Trophoblast cell (in vitro differentiated cells and primary cell): Measurements from ENCODE around the gene WNT3A.

Experiments used
- DNase-seq, 2 donors: peaks; one replicate each; pipeline ENCODE4 v3.0.0-alpha.2; 2016
- H2AFZ ChIP-seq: 2 replicates; pipeline ENCODE4 v1.6.1; 2013; ENCODE audit warnings: low read length, moderate library complexity, mild to moderate bottlenecking; ENCODE audit not compliant: insufficient read depth, poor library complexity
- H2AK5ac ChIP-seq: 2 replicates; pipeline ENCODE4 v1.6.1; 2013; ENCODE audit warnings: mild to moderate bottlenecking, low read length
- H2BK120ac ChIP-seq: 2 replicates; pipeline ENCODE4 v1.6.1; 2013; ENCODE audit warnings: low read length, mild to moderate bottlenecking, moderate library complexity; ENCODE audit not compliant: insufficient read depth, poor library complexity
- H2BK12ac ChIP-seq: 2 replicates; pipeline ENCODE4 v1.6.1; 2013; ENCODE audit warnings: mild to moderate bottlenecking, low read length, moderate library complexity
- H2BK5ac ChIP-seq: 2 replicates; pipeline ENCODE4 v1.6.1; 2013; ENCODE audit warnings: low read length, low read depth, moderate library complexity, mild to moderate bottlenecking; ENCODE audit not compliant: poor library complexity
- H3K14ac ChIP-seq: 2 replicates; pipeline ENCODE4 v1.6.1; 2013; ENCODE audit warnings: mild to moderate bottlenecking, low read length
- H3K18ac ChIP-seq: 2 replicates; pipeline ENCODE4 v1.6.1; 2013; ENCODE audit warnings: mild to moderate bottlenecking, low read length
- H3K23ac ChIP-seq: 2 replicates; pipeline ENCODE4 v1.6.1; 2013; ENCODE audit warnings: low read length
- H3K27ac ChIP-seq: 2 replicates; pipeline ENCODE4 v1.5.1; 2013; ENCODE audit warnings: low read depth, mild to moderate bottlenecking, inconsistent platforms, low read length, moderate library complexity
- H3K27me3 ChIP-seq: 2 replicates; pipeline ENCODE4 v1.6.1; 2013; ENCODE audit warnings: inconsistent platforms, mild to moderate bottlenecking, low read length, moderate library complexity; ENCODE audit not compliant: insufficient read depth
- H3K36me3 ChIP-seq, 2 experiments: 1 replicate in 1 of 2; 2 replicates in 1 of 2; pipeline ENCODE4 v1.6.1; 2013; ENCODE audit warnings: low read length in 2 of 2, mild to moderate bottlenecking in 2 of 2, moderate library complexity in 1 of 2; ENCODE audit not compliant: insufficient read depth in 2 of 2, control insufficient read depth in 1 of 2
- H3K4ac ChIP-seq: 2 replicates; pipeline ENCODE4 v1.6.1; 2013; ENCODE audit warnings: low read depth, mild to moderate bottlenecking, low read length, moderate library complexity
- H3K4me1 ChIP-seq, 2 experiments: 1 replicate in 1 of 2; 2 replicates in 1 of 2; pipeline ENCODE4 v1.6.1; 2013; ENCODE audit warnings: low read length in 2 of 2, mild to moderate bottlenecking in 2 of 2, moderate library complexity in 1 of 2; ENCODE audit not compliant: insufficient read depth in 2 of 2, control insufficient read depth in 1 of 2
- H3K4me2 ChIP-seq: 2 replicates; pipeline ENCODE4 v1.6.1; 2013; ENCODE audit warnings: inconsistent platforms, mild to moderate bottlenecking, low read length, moderate library complexity
- H3K4me3 ChIP-seq: 2 replicates; pipeline ENCODE4 v1.5.1; 2013; ENCODE audit warnings: mild to moderate bottlenecking, low read depth, low read length, inconsistent platforms
- H3K79me1 ChIP-seq: one replicate; pipeline ENCODE4 v1.6.1; 2013; ENCODE audit warnings: low read length
- H3K79me2 ChIP-seq: 2 replicates; pipeline ENCODE4 v1.6.1; 2013; ENCODE audit warnings: low read length, mild to moderate bottlenecking; ENCODE audit not compliant: control insufficient read depth, insufficient read depth, poor library complexity
- H3K9ac ChIP-seq: 2 replicates; pipeline ENCODE4 v1.6.1; 2013; ENCODE audit warnings: mild to moderate bottlenecking, low read length
- H3K9me3 ChIP-seq: 2 replicates; pipeline ENCODE4 v1.6.1; 2013; ENCODE audit warnings: low read depth, mild to moderate bottlenecking, control low read depth, inconsistent platforms, low read length; ENCODE audit not compliant: insufficient read depth
- H4K12ac ChIP-seq: 2 replicates; pipeline ENCODE4 v1.6.1; 2013; ENCODE audit warnings: low read depth, mild to moderate bottlenecking, low read length, moderate library complexity
- H4K8ac ChIP-seq: 2 replicates; pipeline ENCODE4 v1.6.1; 2013; ENCODE audit warnings: low read depth, mild to moderate bottlenecking, low read length, moderate library complexity
- H4K91ac ChIP-seq: one replicate; pipeline ENCODE4 v1.6.1; 2013; ENCODE audit warnings: low read depth, mild to moderate bottlenecking, low read length, moderate library complexity
- WGBS: extraction: QIAGEN DNeasy Blood & Tissue Kit; methylation state at CpG from one replicate; pipeline ENCODE4 v1.1.7; 2013; ENCODE audit warnings: missing lambda C conversion rate; ENCODE audit not compliant: insufficient read length, insufficient coverage; ENCODE audit errors: extremely low coverage; 5-methylcytosine and 5-hydroxymethylcytosine counted together

The WNT3A gene

GRCh38 chr1:228094432-228095016, 87.7 kb downstream of the WNT3A start:
- H2BK120ac ChIP-seq: no peak overlapping the region

GRCh38 chr1:228095161-228095560, 88.4 kb downstream of the WNT3A start:
- Histone ChIP-seq H3K79me2 (peaks cover 54% of the 10 kb centered on the region), H3K27ac (no peak overlapping the region), H2AFZ (no peak overlapping the region), H3K4me3 (no peak overlapping the region), H3K18ac (no peak overlapping the region), H2BK12ac (no peak overlapping the region), H3K9me3 (peaks cover 7% of the 10 kb centered on the region), H3K27me3 (no peaks in the 10 kb centered on the region), H2BK120ac (no peak overlapping the region), H3K79me1 (no peaks in the 10 kb centered on the region), H3K14ac (no peak overlapping the region), H3K36me3 (peaks cover 56 to 63% of the 10 kb centered on the region in 2 experiments), H4K12ac (no peak overlapping the region), H4K8ac (no peak overlapping the region), H3K4me2 (no peak overlapping the region), H2AK5ac (no peak overlapping the region), H3K9ac (no peak overlapping the region), H3K4me1 (peaks cover 15 to 17% of the 10 kb centered on the region in 2 experiments), H4K91ac (no peak overlapping the region), H3K23ac (no peak overlapping the region), H2BK5ac (no peak overlapping the region), H3K4ac (peak overlapping the region; percentile 69)
- WGBS: no CpG with 5 or more reads among the region's 4 CpGs
- DNase-seq: no peak

More at GRCh38 chr1:228094432-228095016, 87.7 kb downstream of the WNT3A start:
- H3K18ac ChIP-seq: no peak overlapping the region
- DNase-seq: no peak
- H3K79me1 ChIP-seq: no peaks in the 10 kb centered on the region
- H3K4me2 ChIP-seq: no peak overlapping the region
- no peak overlapping the region for H3K9ac ChIP-seq
- no peak overlapping the region for H4K8ac ChIP-seq
- WGBS: no CpG with 5 or more reads among the region's 13 CpGs
- peaks cover 54 to 62% of the 10 kb centered on the region in 2 experiments for H3K36me3 ChIP-seq
- no peak overlapping the region for H3K27ac ChIP-seq
- peak overlapping the region; percentile 96 for H3K4ac ChIP-seq
- no peak overlapping the region for H2BK12ac ChIP-seq
- no peak overlapping the region for H2BK5ac ChIP-seq
- H3K4me1 ChIP-seq: peaks cover 21 to 22% of the 10 kb centered on the region in 2 experiments
- H3K9me3 ChIP-seq: peaks cover 7% of the 10 kb centered on the region
- H3K4me3 ChIP-seq: no peak overlapping the region
- H4K91ac ChIP-seq: no peak overlapping the region
- no peaks in the 10 kb centered on the region for H3K27me3 ChIP-seq
- H3K23ac ChIP-seq: no peak overlapping the region
- peaks cover 60% of the 10 kb centered on the region for H3K79me2 ChIP-seq
- H3K14ac ChIP-seq: no peak overlapping the region
- H2AFZ ChIP-seq: no peak overlapping the region
- H4K12ac ChIP-seq: no peak overlapping the region
- no peak overlapping the region for H2AK5ac ChIP-seq

- no peak overlapping the region for H3K9ac ChIP-seq
- peaks cover 60 to 62% of the 10 kb centered on the region in 2 experiments for H3K36me3 ChIP-seq
Measured at GRCh38 chr1:228095938-228096337, 89.1 kb downstream of the WNT3A start.

GRCh38 chr1:228096416-228097332, 89.9 kb downstream of the WNT3A start:
- no CpG with 5 or more reads among the region's 13 CpGs for WGBS
- Histone ChIP-seq H3K4ac (peak overlapping the region; percentile 69), H2BK5ac (no peak overlapping the region), H2BK120ac (no peak overlapping the region), H3K23ac (no peak overlapping the region), H3K14ac (no peak overlapping the region), H4K12ac (no peak overlapping the region), H4K8ac (no peak overlapping the region), H3K4me1 (peaks cover 13 to 14% of the 10 kb centered on the region in 2 experiments), H3K4me2 (no peak overlapping the region), H3K79me1 (no peaks in the 10 kb centered on the region), H3K9ac (no peak overlapping the region), H3K18ac (no peak overlapping the region), H3K9me3 (peaks cover 9% of the 10 kb centered on the region), H3K79me2 (peaks cover 40% of the 10 kb centered on the region), H3K27ac (no peak overlapping the region), H2BK12ac (no peak overlapping the region), H3K36me3 (peaks cover 59 to 62% of the 10 kb centered on the region in 2 experiments), H2AK5ac (no peak overlapping the region), H3K27me3 (no peaks in the 10 kb centered on the region), H4K91ac (no peak overlapping the region), H3K4me3 (no peak overlapping the region), H2AFZ (no peak overlapping the region)
- no peak for DNase-seq

More at GRCh38 chr1:228095938-228096337, 89.1 kb downstream of the WNT3A start:
- H4K91ac ChIP-seq: no peak overlapping the region
- no peak overlapping the region for H2BK120ac ChIP-seq
- H3K27me3 ChIP-seq: no peaks in the 10 kb centered on the region
- no peak overlapping the region for H2BK12ac ChIP-seq
- no peak overlapping the region for H2AK5ac ChIP-seq
- H3K4ac ChIP-seq: peak overlapping the region; percentile 69
- no peak overlapping the region for H4K12ac ChIP-seq
- no peak overlapping the region for H3K23ac ChIP-seq
- no peak overlapping the region for H3K14ac ChIP-seq
- no peak for DNase-seq
- no peak overlapping the region for H2BK5ac ChIP-seq
- H3K27ac ChIP-seq: no peak overlapping the region
- H3K4me3 ChIP-seq: no peak overlapping the region
- no CpG with 5 or more reads among the region's 8 CpGs for WGBS
- H3K4me2 ChIP-seq: no peak overlapping the region
- H4K8ac ChIP-seq: no peak overlapping the region
- H2AFZ ChIP-seq: no peak overlapping the region
- peaks cover 13 to 15% of the 10 kb centered on the region in 2 experiments for H3K4me1 ChIP-seq
- H3K79me2 ChIP-seq: peaks cover 46% of the 10 kb centered on the region
- no peak overlapping the region for H3K18ac ChIP-seq
- peaks cover 7% of the 10 kb centered on the region for H3K9me3 ChIP-seq
- H3K79me1 ChIP-seq: no peaks in the 10 kb centered on the region
